ENCODE measurements around the gene PRKAR2B. TPM values are rescaled to one million over a fixed set of nuclear protein-coding genes. Genes with fewer than 3 reads are reported as not detected.
A peak's percentile ranks its signal among the peaks of the same experiment; 100 is the strongest.

The PRKAR2B gene
- total RNA-seq, 1 donor from 2014 or later = 0.80 TPM

DNA sequence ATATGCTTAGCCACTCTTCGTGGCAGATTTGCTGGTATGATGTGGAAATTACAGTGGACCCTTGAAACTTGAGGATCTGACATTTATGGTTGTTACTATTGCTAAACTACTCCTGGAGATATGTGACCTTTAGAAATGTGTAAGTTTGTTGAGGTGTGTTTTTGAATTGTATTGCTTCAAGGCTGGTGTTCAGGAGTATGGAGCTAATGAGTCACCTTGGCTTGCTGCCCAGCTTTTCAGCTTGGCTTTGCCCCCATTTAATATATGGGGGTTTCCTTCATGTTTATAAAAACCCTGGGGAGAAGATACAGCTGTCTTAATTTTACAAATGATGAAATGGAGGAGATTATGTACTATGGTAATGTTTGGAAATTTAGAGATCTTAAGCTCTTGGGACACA is 135.9 kb downstream of the PRKAR2B start:
- DNase-seq (ENCODE audit: low read depth) = peak; percentile 88

DNA sequence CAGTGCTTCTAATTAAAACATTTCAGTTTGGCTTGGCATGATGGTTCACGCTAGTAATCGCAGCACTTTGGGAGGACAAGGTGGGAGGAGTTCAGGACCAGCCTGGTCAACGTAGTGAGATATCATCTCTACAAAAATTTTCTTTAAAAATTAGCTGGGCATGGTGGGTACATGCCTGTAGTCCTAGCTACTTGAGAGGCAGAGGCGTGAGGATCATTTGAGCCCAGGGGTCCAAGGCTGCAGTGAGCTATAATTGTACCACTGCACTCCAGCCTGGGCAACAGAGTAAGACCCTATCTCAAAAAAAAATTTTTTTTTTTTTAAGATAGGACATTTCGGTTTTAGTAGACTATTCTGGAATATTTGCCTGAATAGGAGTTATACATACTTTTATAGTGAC is 136.7 kb downstream of the PRKAR2B start:
- no peak for DNase-seq (ENCODE audit: low read depth)

DNA sequence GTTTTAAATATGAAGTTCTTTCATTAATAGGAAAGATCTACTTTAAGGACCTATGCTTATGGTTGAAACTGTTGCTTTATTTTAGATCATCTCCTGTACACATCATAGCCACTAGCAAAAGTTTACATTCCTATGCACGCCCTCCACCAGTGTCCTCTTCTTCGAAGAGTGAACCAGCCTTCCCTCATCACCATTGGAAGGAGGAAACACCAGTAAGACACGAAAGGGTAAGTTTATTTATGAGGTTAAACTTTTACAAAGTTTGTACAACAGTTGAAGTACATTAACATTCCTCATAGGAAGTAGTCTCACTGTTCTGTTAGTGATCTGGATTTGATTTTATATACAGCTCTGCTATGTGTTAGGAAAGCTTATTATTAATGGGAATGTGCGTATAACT is 141.2 kb downstream of the PRKAR2B start:
- DNase-seq (ENCODE audit: low read depth) = peak; percentile 69

DNA sequence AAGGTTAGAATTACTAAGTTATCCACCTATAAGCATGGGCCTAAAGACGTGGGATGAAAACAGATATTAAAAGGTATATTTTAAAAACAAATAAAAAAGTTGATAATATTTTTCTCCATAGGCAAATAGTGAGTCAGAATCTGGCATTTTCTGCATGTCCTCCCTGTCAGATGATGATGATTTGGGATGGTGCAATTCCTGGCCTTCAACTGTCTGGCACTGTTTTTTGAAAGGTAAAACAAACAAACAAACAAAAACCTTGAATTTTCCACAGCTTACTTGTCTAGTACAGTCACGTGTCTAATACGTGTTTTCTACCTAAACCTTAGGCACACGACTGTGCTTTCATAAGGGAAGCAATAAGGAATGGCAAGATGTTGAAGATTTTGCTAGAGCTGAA is 141.7 kb downstream of the PRKAR2B start:
- no peak for DNase-seq (ENCODE audit: low read depth)

DNA sequence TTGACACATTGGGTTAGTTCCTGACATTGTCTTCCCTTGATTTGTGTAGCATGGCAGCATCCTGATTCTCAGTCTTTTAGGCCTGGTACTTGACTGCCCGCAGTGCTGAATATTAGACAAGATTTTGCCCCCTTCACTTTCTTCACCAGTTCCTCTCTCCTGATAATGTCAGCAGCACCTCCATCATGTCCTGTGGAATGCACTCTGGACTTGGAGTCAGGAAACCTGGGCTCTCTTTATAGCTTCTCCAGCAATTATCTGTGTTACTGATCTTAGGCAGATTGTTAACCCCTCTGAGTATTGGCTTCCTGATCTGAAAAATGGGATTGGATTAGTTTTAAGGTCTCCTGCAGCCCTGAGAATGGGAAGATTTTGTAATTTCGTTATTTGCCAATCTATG is 143.3 kb downstream of the PRKAR2B start:
- DNase-seq (ENCODE audit: low read depth) = no peak

DNA sequence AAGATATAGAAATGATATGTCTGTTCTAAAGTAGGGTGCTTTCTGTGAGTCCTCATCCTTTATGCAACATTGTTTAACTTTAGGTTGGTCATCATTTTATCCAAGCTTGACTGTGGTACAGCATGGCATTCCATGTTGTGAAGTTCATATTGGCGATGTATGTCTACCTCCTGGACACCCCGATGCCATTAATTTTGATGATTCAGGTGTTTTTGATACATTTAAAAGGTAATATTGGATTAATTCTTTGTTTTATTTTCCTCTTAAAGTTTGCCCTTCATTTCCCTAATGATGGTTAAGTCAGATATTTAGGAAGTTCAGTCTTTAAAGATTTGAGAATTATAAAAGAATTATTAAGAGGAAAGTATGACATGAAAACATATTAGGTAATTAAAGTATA is 145.6 kb downstream of the PRKAR2B start:
- DNase-seq (ENCODE audit: low read depth) = no peak

DNA sequence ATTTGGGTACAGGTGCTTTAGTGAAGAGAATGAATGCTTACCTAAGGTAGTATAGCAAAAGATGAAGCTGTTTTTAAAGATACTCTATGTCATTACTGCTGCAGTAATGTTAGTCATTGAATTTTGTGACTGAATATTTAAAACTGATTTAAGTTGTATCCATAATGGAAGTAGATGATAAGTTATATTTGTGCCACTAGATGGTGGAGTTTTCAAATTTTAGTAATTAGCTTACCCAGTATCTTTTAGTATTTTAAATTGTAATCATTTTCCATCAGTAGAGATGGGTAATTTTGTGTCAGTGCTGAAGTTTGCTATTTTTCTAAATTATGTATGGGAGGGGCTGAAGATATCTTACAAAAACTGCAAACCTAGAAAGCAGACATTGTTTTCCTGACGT is 149.5 kb downstream of the PRKAR2B start:
- no peak for DNase-seq (ENCODE audit: low read depth)

DNA sequence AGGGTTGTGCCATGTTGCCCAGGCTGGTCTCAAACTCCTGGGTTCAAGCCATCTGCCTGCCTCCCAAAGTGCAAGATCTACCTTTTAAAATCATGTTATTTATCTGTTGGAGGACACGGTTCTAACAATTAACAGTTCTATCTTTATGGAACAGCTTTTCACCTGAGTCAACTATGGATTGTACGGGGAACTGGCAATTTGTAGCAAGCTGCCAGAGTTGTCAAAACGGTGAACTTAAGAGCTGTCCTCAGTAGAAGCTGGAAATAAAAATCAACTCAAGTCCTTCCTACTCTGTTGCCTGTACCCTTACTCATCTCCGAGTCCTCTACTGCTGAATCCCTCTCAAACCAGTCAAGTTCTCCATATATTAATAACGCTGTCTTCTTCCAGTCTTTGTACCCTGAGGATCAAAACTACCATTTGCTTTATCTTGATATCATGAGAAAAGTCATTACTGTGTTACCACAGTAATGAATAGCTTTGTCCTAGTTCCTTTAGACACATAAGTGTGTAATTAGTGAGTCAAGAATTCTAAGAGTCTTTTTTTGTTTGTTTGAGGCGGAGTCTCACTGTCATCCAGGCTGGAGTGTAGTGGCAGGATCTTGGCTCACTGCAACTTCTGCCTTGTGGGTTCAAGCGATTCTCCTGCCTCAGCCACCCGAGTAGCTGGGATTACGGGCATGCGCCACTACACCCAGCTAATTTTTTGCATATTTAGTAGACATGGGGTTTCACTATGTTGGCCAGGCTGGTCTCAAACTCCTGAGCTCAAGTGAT is 152.5 kb downstream of the PRKAR2B start:
- no peak for DNase-seq (ENCODE audit: low read depth)

DNA sequence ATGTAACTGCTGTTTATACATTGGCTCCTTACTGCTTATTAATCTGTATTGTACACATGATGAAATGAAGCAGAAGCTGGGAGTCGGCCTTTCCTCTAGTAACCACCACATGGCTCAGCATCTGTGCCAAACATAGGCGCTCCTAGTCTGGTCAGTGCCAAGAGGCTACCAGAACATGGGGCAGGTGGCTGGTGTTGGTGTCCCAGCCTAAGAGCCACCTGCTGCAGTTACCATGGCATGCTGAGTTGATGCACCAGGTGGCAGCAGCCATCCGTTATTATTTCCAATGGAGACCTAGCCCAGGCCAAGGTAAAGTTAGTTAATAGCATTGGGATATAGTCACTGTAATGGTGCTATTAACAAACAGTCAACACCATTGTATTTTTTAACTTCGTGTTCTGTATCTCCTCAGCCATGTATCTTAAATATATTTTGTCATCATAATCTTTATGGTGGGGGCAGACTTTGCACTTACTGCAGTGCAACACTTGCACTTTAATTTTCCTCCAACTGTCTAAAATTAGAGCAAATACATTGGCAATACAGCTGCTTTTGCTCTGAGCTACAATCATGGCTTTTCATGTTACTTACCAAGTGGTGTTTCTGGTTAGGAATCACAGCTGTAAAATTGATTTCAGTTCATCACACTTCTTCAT is 157.4 kb downstream of the PRKAR2B start:
- peak; percentile 34 for DNase-seq (ENCODE audit: low read depth)

DNA sequence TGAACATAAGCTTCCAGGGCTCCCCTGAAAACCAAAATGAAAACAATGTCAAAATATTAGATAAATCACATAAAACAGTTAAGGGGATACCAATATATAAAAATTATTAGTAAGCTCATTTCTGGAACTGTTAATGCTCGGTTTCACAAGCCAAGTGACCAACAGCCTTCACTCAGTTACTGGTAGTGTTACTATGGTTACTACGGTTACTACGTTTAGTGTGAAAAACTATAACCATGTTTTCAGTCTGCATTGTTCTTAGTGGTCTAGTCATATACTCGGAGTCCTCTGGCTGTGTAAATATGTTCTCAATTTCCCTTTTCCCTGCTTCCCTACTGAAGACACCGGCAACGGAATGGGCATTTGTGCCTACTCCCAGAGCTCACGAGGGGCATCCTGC is 159.1 kb downstream of the PRKAR2B start:
- DNase-seq (ENCODE audit: low read depth) = no peak

DNA sequence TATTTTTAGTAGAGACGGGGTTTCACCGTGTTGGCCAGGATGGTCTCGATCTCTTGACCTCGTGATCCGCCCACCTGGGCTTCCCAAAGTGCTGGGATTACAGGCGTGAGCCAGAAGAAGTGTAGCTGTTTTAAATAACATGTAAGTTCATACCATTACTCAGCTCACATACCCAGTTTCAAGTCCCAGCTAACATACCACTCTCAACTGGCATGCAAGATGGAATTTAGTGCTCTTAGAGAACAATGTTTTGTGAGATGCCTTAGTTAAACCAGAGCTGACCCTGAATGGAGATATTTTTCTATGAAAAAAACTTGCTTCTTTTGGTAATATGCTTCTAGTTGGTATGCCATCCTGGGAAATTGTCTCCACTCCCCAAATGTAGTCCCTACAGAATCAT is 161.6 kb downstream of the PRKAR2B start:
- no peak for DNase-seq (ENCODE audit: low read depth)

DNA sequence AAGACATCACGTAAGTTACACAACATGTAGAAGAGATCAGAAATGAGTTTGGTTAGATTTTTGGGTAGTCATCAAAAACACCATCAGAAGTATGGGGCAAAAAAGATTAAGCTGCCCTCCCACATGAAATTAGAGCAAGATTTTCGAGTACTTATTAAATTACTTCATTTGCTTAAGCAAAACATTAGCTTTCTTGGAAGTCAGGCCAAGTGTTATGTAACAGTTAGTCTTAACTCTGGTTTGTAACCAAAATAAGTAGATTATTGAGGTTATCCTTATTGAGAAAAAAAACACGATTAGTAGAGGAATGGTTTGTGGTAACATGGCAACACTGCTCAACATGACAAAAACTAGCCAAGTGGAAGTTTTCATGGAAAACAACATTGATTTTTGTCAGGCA is 162.2 kb downstream of the PRKAR2B start:
- DNase-seq (ENCODE audit: low read depth) = no peak

DNA sequence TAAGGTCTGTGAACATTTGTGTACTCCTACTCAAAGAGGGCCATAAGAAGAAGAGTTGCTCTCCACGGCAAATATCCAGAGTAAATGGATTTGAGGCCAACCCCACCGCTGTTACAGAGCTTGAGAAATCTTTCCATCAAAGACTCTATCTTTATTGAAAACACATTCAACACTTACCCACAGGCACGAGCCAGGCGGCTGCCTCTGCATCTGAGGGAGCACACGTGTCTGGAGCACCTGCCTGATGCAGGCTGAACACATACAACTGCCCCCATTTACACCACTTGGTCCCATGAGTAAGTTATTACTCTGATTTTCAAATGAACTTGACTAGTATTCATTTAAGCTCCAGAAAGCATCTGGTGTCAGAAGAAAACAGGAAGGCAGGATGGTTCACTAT is 163.0 kb downstream of the PRKAR2B start:
- no peak for DNase-seq (ENCODE audit: low read depth)

DNA sequence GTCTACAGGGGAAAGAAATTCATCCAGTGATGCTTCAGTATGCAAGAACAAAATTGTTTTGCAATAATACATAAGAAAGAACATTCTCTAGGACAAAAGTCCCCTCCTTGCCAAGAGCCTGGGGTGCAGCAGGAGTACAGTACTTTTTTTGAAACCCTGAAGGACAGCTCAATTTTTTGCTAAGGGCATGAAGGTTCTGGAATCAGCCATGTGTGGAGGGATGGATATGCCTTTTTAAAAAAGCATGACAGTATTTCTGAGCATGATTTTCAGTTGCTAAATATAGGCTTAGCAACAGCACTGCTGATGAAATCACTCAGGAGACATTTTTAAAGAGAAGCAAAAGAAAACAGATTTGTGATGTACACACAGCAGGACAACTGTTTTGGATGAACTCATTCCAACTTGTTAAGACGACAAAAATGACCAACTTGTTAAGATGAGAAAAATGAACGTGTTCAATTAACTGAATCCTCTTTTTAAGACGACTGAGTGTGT is 163.6 kb downstream of the PRKAR2B start:
- no peak for DNase-seq (ENCODE audit: low read depth)

DNA sequence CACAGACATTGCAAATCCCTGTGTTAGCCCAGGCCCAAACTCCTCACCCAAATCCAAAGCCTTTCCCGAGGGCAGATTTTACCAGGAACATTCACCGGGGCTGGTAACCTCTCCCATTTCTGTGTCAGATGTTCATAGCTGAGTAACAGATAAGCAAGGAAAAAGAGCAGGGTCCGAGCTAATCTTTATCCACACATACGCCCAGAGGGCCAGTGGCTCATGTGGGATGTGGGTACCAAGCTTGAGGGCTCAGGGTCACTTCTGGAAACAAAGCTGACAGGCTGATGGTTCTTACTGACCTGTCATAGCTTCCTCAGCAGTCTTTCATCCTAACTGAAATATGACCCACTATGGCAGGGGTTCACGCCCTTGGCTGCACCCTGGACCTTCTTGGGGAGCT is 164.1 kb downstream of the PRKAR2B start:
- no peak for DNase-seq (ENCODE audit: low read depth)

DNA sequence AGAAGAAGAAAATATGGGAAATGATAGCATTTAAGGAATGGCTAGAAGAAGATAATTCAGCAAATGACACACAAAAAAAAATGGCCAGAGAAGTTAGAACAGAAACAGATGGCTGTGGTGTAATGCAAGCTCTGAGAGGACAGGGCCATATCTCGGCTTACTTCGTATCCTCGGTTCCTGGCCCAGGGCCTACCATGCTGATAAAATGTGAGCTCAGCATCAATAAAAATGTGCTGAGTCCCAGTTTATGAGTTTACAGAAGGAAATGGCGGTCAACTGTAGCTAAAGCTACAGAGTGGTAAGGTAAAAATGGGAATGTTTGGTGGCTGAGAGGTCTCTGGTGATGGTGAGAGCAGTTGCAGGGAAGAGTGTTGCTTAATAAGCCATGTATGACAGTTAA is 165.1 kb downstream of the PRKAR2B start:
- no peak for DNase-seq (ENCODE audit: low read depth)

DNA sequence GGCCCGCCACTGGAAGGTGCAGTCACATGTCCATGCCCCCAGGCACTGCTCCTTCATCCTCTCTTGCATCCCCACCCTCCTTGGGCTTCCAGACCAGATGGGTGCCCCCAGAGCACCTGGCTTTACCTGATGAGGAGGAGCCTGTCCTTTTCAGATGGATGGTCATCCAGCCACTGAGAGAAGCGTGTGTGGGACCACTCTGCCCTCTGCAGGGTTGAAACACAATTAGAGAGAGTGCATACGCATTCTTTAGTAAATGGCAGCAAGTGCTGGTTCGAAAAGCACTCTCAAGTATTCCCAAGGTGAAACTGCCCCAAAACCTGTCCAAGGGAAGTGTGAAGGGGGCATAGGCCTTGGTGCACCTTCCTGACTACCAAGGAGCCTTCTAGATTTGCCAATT is 165.9 kb downstream of the PRKAR2B start:
- DNase-seq (ENCODE audit: low read depth) = no peak

Other genes with a start within 250 kb of the PRKAR2B start
- gene PIK3CG, start 179.4 kb upstream of the PRKAR2B start, total RNA-seq = not detected in 2 replicates
- 109 and 139 TPM in 2 replicates for gene HBP1, start 124.3 kb downstream of the PRKAR2B start, total RNA-seq